HepG2 (cell line): ENCODE measurements around the gene ZNF644. TPM values are rescaled to one million over a fixed set of nuclear protein-coding genes. Genes with fewer than 3 reads are reported as not detected.

Experiments used
- CHCHD3 ChIP-seq: sonication (generic); formaldehyde crosslinking; IDR thresholded peaks from 2 replicates; pipeline ENCODE4 v1.8.0; 2022; ENCODE audit warnings: mild to moderate bottlenecking, missing genetic modification reagents, moderate library complexity
- DRAP1 ChIP-seq: IDR thresholded peaks from 2 replicates; pipeline ENCODE4 v1.6.1; 2016; ENCODE audit warnings: missing genetic modification reagents, missing compliant biosample characterization
- FOSL1 ChIP-seq: sonication (generic); formaldehyde crosslinking; IDR thresholded peaks from 2 replicates; pipeline ENCODE4 v1.9.0; 2021; ENCODE audit warnings: missing genetic modification reagents, borderline replicate concordance
- HMG20B ChIP-seq: conservative IDR thresholded peaks from 2 replicates; pipeline ENCODE4 v1.6.1; 2016; ENCODE audit warnings: missing genetic modification reagents, missing compliant biosample characterization
- HNRNPH1 ChIP-seq: fragments of 200-400 bp; formaldehyde crosslinking; optimal IDR thresholded peaks from 2 replicates; pipeline ENCODE3; 2017; ENCODE audit warnings: mild to moderate bottlenecking, low read depth, low read length
- IRF1 ChIP-seq: sonication (generic); formaldehyde crosslinking; IDR thresholded peaks from 2 replicates; pipeline ENCODE4 v1.4.0; 2020; ENCODE audit warnings: low read depth, mild to moderate bottlenecking, missing genetic modification reagents
- LCORL ChIP-seq, 2 experiments: fragments of 450-650 bp in 1 of 2; sonication (generic) in 1 of 2; formaldehyde crosslinking in 1 of 2; IDR thresholded peaks; 2 replicates each; pipeline versions ENCODE4 v1.5.0 to v1.6.1; 2017 to 2020; ENCODE audit warnings: antibody characterized with exemption in 1 of 2, missing genetic modification reagents in 1 of 2
- MLLT10 ChIP-seq: sonication (generic); formaldehyde crosslinking; IDR thresholded peaks from 2 replicates; pipeline ENCODE4 v1.4.0; 2020; ENCODE audit warnings: missing genetic modification reagents
- NFIB ChIP-seq: sonication (generic); formaldehyde crosslinking; IDR thresholded peaks from 2 replicates; pipeline ENCODE4 v1.9.0; 2021; ENCODE audit warnings: missing genetic modification reagents, mild to moderate bottlenecking, borderline replicate concordance
- NFYB ChIP-seq: sonication (generic); formaldehyde crosslinking; IDR thresholded peaks from 2 replicates; pipeline ENCODE4 v1.4.0; 2020; ENCODE audit warnings: missing genetic modification reagents
- PRMT3 ChIP-seq: sonication (generic); formaldehyde crosslinking; IDR thresholded peaks from 2 replicates; pipeline ENCODE4 v1.8.1; 2022; ENCODE audit warnings: low read depth, mild to moderate bottlenecking, moderate library complexity, missing genetic modification reagents, borderline replicate concordance
- RFXAP ChIP-seq: sonication (generic); formaldehyde crosslinking; IDR thresholded peaks from 2 replicates; pipeline ENCODE4 v1.4.0; 2020; ENCODE audit warnings: missing genetic modification reagents, borderline replicate concordance
- TRAFD1 ChIP-seq: sonication (generic); formaldehyde crosslinking; IDR thresholded peaks from 2 replicates; pipeline ENCODE4 v1.5.1; 2020; ENCODE audit warnings: missing genetic modification reagents, mild to moderate bottlenecking, borderline replicate concordance
- ZNF333 ChIP-seq: sonication (generic); formaldehyde crosslinking; IDR thresholded peaks from 2 replicates; pipeline ENCODE4 v1.4.0; 2020; ENCODE audit warnings: mild to moderate bottlenecking, missing genetic modification reagents, borderline replicate concordance
- ZNF552 ChIP-seq: sonication (generic); formaldehyde crosslinking; IDR thresholded peaks from 2 replicates; pipeline ENCODE4 v1.9.0; 2022; ENCODE audit warnings: missing genetic modification reagents, mild to moderate bottlenecking, borderline replicate concordance
- ZNF574 ChIP-seq: sonication (generic); formaldehyde crosslinking; IDR thresholded peaks from 2 replicates; pipeline ENCODE4 v1.4.0; 2020; ENCODE audit warnings: missing genetic modification reagents
- ZNF691 ChIP-seq: sonication (generic); formaldehyde crosslinking; IDR thresholded peaks from 2 replicates; pipeline ENCODE4 v1.4.0; 2020; ENCODE audit warnings: missing genetic modification reagents, low read depth, mild to moderate bottlenecking, borderline replicate concordance
- ZNF724P ChIP-seq: sonication (generic); formaldehyde crosslinking; IDR thresholded peaks from 2 replicates; pipeline ENCODE4 v1.8.0; 2022; ENCODE audit warnings: missing genetic modification reagents, borderline replicate concordance
- ZSCAN5A ChIP-seq: sonication (generic); formaldehyde crosslinking; IDR thresholded peaks from 2 replicates; pipeline ENCODE4 v1.8.0; 2022; ENCODE audit warnings: mild to moderate bottlenecking, missing genetic modification reagents, borderline replicate concordance
- polyA plus RNA-seq, 8 experiments: library from polyadenylated mRNA; depleted of rRNA in 3 of 8; stranded (reverse) in 7 of 8; unstranded in 1 of 8; fragments of >200 nt; fragmentation: Illumina TruSeq in 4 of 8; extraction: Trizol in 4 of 8; gene quantifications; 2 replicates each; pipeline versions ENCODE4 v1.2.1 to v1.2.3, GENCODE V29; 2011 to 2016; ENCODE audit warnings: low read depth in 4 of 8, missing spikeins in 1 of 8, mixed read lengths in 1 of 8; ENCODE audit not compliant: insufficient read depth in 1 of 8
- total RNA-seq, 5 experiments: library from RNA; depleted of rRNA; stranded (reverse); fragments of >200 nt; fragmentation: Illumina TruSeq; extraction: Trizol; gene quantifications; 2 replicates each; pipeline ENCODE4 v1.2.3, GENCODE V29; 2016; ENCODE audit warnings: low read depth in 1 of 5

ZNF644 gene
- total and polyA plus RNA-seq, 2 of the 13 experiments (the other 11 are each of a cell fraction or from before 2014, with no cell fraction given), result 17.7 to 51.7 TPM

- TF ChIP-seq TRAFD1 (CRISPR knock-in tag), result no peak
- no peak for TF ChIP-seq NFIB (CRISPR knock-in tag)
- no peak for TF ChIP-seq LCORL (IDR thresholded peaks at IDR 0.05)
- TF ChIP-seq LCORL (CRISPR knock-in tag; IDR thresholded peaks at IDR 0.05), result peak; percentile 54
- peak; percentile 56; the same call in 1 of the 2 replicates for TF ChIP-seq ZNF333 (CRISPR knock-in tag)
- peak; percentile 76 for TF ChIP-seq ZNF574 (CRISPR knock-in tag)
- peak; percentile 54; the same call in 1 of the 2 replicates for TF ChIP-seq CHCHD3 (CRISPR knock-in tag)
- no peak for TF ChIP-seq MLLT10 (CRISPR knock-in tag)
- 0 out of 2 replicates have a peak, but pooled peaks have one; percentile 27 for TF ChIP-seq FOSL1 (CRISPR knock-in tag)
- TF ChIP-seq HMG20B (CRISPR knock-in tag), result 0 out of 2 replicates have a peak, but pooled peaks have one; percentile 10
- TF ChIP-seq ZNF691 (CRISPR knock-in tag), result peak; percentile 73; the same call in 1 of the 2 replicates
- TF ChIP-seq DRAP1 (CRISPR knock-in tag), result peak; percentile 52
- TF ChIP-seq HNRNPH1, result no peak
- TF ChIP-seq ZNF552 (CRISPR knock-in tag), result peak; percentile 55; the same call in 1 of the 2 replicates
- TF ChIP-seq ZNF724P (CRISPR knock-in tag), result no peak
- peak; percentile 76; the same call in 1 of the 2 replicates for TF ChIP-seq RFXAP (CRISPR knock-in tag)
- TF ChIP-seq IRF1 (CRISPR knock-in tag), result no peak
- peak; percentile 91; the same call in 1 of the 2 replicates for TF ChIP-seq ZSCAN5A (CRISPR knock-in tag)
- TF ChIP-seq PRMT3 (CRISPR knock-in tag), result peak; percentile 68; the same call in 1 of the 2 replicates
- peak; percentile 71 for TF ChIP-seq NFYB (CRISPR knock-in tag)
These were observed at the start of gene ZNF644 (continued) for GRCh38 chr1:91021686-91022517.
